GM23338 (cell line): Measurements from ENCODE around the gene DCAF4L1. TPM values are rescaled to one million over a fixed set of nuclear protein-coding genes. Genes with fewer than 3 reads are reported as not detected.

Experiments used
- ATAC-seq: fragments of 200-7000 bp; cut with Tn5 transposase; 3 replicates; pipeline ENCODE4 v1.9.1; 2020
- DNase-seq: peaks from one replicate; pipeline ENCODE4 v3.0.0-alpha.2; 2015; ENCODE audit warnings: low spot score
- H2AFZ ChIP-seq: fragments of 200-600 bp; sonication (generic); 2 replicates; pipeline ENCODE4 v1.8.0; 2016; ENCODE audit warnings: antibody characterized with exemption, mild to moderate bottlenecking, moderate library complexity
- H3F3A ChIP-seq: fragments of 200-600 bp; sonication (generic); replicated peaks from 2 replicates; pipeline ENCODE4 v1.8.0; 2017; ENCODE audit warnings: antibody characterized with exemption, mixed run types, low read depth
- H3K27ac ChIP-seq: fragments of 200-600 bp; sonication (generic); 2 replicates; pipeline ENCODE4 v1.6.1; 2016; ENCODE audit warnings: low read depth
- H3K27me3 ChIP-seq: fragments of 200-600 bp; sonication (generic); 2 replicates; pipeline ENCODE4 v1.8.0; 2016; ENCODE audit warnings: mild to moderate bottlenecking, mixed run types, moderate library complexity; ENCODE audit not compliant: insufficient read depth
- H3K36me3 ChIP-seq: fragments of 200-600 bp; sonication (generic); 2 replicates; pipeline ENCODE4 v1.8.0; 2016; ENCODE audit warnings: mild to moderate bottlenecking; ENCODE audit not compliant: insufficient read depth
- H3K4me1 ChIP-seq: fragments of 200-600 bp; sonication (generic); 2 replicates; pipeline ENCODE4 v1.8.0; 2016; ENCODE audit warnings: mild to moderate bottlenecking, moderate library complexity; ENCODE audit not compliant: insufficient read depth
- H3K4me2 ChIP-seq: fragments of 200-600 bp; sonication (generic); 2 replicates; pipeline ENCODE4 v1.7.1; 2017; ENCODE audit warnings: mixed run types
- H3K4me3 ChIP-seq: fragments of 200-600 bp; sonication (generic); 2 replicates; pipeline ENCODE4 v1.6.1; 2016; ENCODE audit warnings: mixed run types
- H3K79me2 ChIP-seq: fragments of 200-600 bp; sonication (generic); replicated peaks from 2 replicates; pipeline ENCODE4 v1.8.0; 2017; ENCODE audit warnings: mild to moderate bottlenecking; ENCODE audit not compliant: insufficient read depth
- H3K9me2 ChIP-seq: fragments of 200-600 bp; sonication (generic); 2 replicates; pipeline ENCODE4 v1.8.0; 2017; ENCODE audit not compliant: insufficient read depth
- H4K20me1 ChIP-seq: fragments of 200-600 bp; sonication (generic); replicated peaks from 2 replicates; pipeline ENCODE4 v1.8.0; 2017; ENCODE audit warnings: mild to moderate bottlenecking; ENCODE audit not compliant: insufficient read depth
- H3K27ac Mint-ChIP-seq: 2 replicates; pipeline ENCODE4 v1.8.0; 2020; ENCODE audit warnings: inconsistent platforms, mild to moderate bottlenecking, moderate library complexity, mixed read lengths
- H3K27me3 Mint-ChIP-seq: 3 replicates; pipeline ENCODE4 v1.8.0; 2022; ENCODE audit warnings: low read depth, mild to moderate bottlenecking, moderate library complexity, mixed read lengths, inconsistent platforms; ENCODE audit not compliant: insufficient read depth, poor library complexity
- H3K36me3 Mint-ChIP-seq: 3 replicates; pipeline ENCODE4 v1.8.0; 2021; ENCODE audit warnings: low read depth, mild to moderate bottlenecking, inconsistent platforms, moderate library complexity, mixed read lengths
- H3K4me1 Mint-ChIP-seq: 3 replicates; pipeline ENCODE4 v1.8.0; 2020; ENCODE audit warnings: mild to moderate bottlenecking, inconsistent platforms, mixed read lengths
- H3K4me3 Mint-ChIP-seq: 3 replicates; pipeline ENCODE4 v1.8.0; 2021; ENCODE audit warnings: moderate library complexity, mild to moderate bottlenecking, inconsistent platforms, mixed read lengths
- H3K9me3 Mint-ChIP-seq: 3 replicates; pipeline ENCODE4 v1.8.0; 2020; ENCODE audit warnings: moderate library complexity, mild to moderate bottlenecking, inconsistent platforms, mixed read lengths
- CREB1 ChIP-seq: fragments of 250-450 bp; sonication (Bioruptor Pico); IDR thresholded peaks from 2 replicates; pipeline ENCODE4 v1.5.0; 2020; ENCODE audit warnings: low read depth, mild to moderate bottlenecking, moderate library complexity
- EZH2 ChIP-seq: fragments of 200-600 bp; sonication (generic); IDR thresholded peaks from one replicate; pipeline ENCODE4 v1.8.0; 2017; ENCODE audit warnings: antibody characterized with exemption, mild to moderate bottlenecking, low read depth; ENCODE audit not compliant: unreplicated experiment
- EZH2phosphoT487 ChIP-seq: fragments of 200-600 bp; sonication (generic); IDR thresholded peaks from one replicate; pipeline ENCODE4 v1.8.1; 2018; ENCODE audit warnings: antibody characterized with exemption; ENCODE audit not compliant: unreplicated experiment
- JUNB ChIP-seq: IDR thresholded peaks from one replicate; pipeline ENCODE4 v1.6.1; 2016; ENCODE audit warnings: antibody characterized with exemption; ENCODE audit not compliant: unreplicated experiment
- NANOG ChIP-seq: IDR thresholded peaks from 2 replicates; pipeline ENCODE4 v1.6.1; 2016; ENCODE audit warnings: antibody characterized with exemption, borderline replicate concordance
- POLR2AphosphoS5 ChIP-seq: IDR thresholded peaks from 2 replicates; pipeline ENCODE4 v1.6.1; 2016; ENCODE audit warnings: antibody characterized with exemption, low read depth
- ZNF114 ChIP-seq: fragments of 250-450 bp; sonication (Bioruptor Pico); IDR thresholded peaks from 2 replicates; pipeline ENCODE4 v1.5.0; 2020; ENCODE audit warnings: mild to moderate bottlenecking, moderate library complexity
- polyA plus RNA-seq: library from polyadenylated mRNA; unstranded; fragments of >200 nt; fragmentation: Nextera tagmentation; extraction: Ambion mirVana; gene quantifications from 2 replicates; pipeline ENCODE4 v1.2.1, GENCODE V29; 2016
- total RNA-seq: library from RNA; depleted of rRNA; stranded (reverse); fragments of >200 nt; shearing (Covaris generic); gene quantifications from 2 replicates; pipeline ENCODE4 v1.2.3, GENCODE V29; 2014
- TF ChIP-seq, protein P1 (sequence below): fragments of 250-450 bp; sonication (Bioruptor Pico); IDR thresholded peaks from 2 replicates; pipeline ENCODE4 v1.5.0; 2020; ENCODE audit warnings: mild to moderate bottlenecking, moderate library complexity
- TF ChIP-seq, protein P2 (sequence below): IDR thresholded peaks from 2 replicates; pipeline ENCODE4 v1.6.1; 2016; ENCODE audit warnings: antibody characterized with exemption

DCAF4L1 gene
- total and polyA plus RNA-seq, 2 experiments from 2014 or later = 0.55 to 0.63 TPM

DNA sequence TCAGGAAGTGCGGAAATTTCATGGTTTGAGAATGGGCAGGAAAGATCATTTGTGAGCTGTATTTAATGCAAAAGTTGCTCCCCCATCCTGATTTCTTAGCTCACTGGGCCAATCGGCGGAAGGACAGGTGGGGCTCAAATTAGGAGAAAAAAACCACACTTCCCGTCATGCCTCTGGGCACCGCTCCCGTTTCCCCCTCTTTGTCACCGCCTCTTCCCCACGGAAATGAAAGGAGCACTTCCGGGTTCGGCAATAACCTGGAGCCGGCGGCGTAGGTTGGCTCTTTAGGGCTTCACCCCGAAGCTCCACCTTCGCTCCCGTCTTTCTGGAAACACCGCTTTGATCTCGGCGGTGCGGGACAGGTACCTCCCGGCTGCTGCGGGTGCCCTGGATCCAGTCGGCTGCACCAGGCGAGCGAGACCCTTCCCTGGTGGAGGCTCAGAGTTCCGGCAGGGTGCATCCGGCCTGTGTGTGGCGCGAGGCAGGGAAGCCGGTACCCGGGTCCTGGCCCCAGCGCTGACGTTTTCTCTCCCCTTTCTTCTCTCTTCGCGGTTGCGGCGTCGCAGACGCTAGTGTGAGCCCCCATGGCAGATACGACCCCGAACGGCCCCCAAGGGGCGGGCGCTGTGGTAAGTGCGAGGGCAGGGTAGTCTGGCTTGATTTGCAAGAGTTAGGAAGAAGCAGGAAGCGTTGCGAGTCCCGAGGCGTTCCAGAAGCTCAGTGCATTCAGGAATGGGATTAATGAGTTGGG lies 46.5 kb upstream of the DCAF4L1 start, which contains the start of gene TMEM33:
TMEM33 (plus strand) TSS at position 529 of the 751 bp plus-strand sequence; CDS start at position 585, 56 bp downstream.
- peak within 1 kb of the TSS; percentile 95 for H3K4me2 ChIP-seq
- H4K20me1 ChIP-seq = 0 out of 2 replicates have a peak, but pooled peaks cover 5% of the 10 kb centered on the region
- peaks cover 19% of the 10 kb centered on the region; the same call in 2 of the 3 replicates for H3K4me1 Mint-ChIP-seq
- H3K27ac Mint-ChIP-seq = peak within 1 kb of the TSS; percentile 97
- H3F3A ChIP-seq = no peaks in the 10 kb centered on the region
- H2AFZ ChIP-seq = peak within 1 kb of the TSS; percentile 95
- H3K79me2 ChIP-seq = peaks cover 47% of the 10 kb centered on the region
- ATAC-seq (peak; percentile 95), DNase-seq (peak; percentile 96)
- H3K4me3 ChIP-seq = peak within 1 kb of the TSS; percentile 92
- H3K27me3 Mint-ChIP-seq = peaks cover 6% of the 10 kb centered on the region
- peaks cover 33% of the 10 kb centered on the region for H3K36me3 Mint-ChIP-seq
- H3K36me3 ChIP-seq = peaks cover 6% of the 10 kb centered on the region; the same call in 1 of the 2 replicates
- TF ChIP-seq POLR2AphosphoS5 (peak; percentile 88), NANOG (no peak), EZH2 (no peak), JUNB (no peak), ZNF114 (no peak), CREB1 (peak; percentile 32; the same call in 1 of the 2 replicates), EZH2phosphoT487 (no peak)
- TF ChIP-seq, protein P1, sequence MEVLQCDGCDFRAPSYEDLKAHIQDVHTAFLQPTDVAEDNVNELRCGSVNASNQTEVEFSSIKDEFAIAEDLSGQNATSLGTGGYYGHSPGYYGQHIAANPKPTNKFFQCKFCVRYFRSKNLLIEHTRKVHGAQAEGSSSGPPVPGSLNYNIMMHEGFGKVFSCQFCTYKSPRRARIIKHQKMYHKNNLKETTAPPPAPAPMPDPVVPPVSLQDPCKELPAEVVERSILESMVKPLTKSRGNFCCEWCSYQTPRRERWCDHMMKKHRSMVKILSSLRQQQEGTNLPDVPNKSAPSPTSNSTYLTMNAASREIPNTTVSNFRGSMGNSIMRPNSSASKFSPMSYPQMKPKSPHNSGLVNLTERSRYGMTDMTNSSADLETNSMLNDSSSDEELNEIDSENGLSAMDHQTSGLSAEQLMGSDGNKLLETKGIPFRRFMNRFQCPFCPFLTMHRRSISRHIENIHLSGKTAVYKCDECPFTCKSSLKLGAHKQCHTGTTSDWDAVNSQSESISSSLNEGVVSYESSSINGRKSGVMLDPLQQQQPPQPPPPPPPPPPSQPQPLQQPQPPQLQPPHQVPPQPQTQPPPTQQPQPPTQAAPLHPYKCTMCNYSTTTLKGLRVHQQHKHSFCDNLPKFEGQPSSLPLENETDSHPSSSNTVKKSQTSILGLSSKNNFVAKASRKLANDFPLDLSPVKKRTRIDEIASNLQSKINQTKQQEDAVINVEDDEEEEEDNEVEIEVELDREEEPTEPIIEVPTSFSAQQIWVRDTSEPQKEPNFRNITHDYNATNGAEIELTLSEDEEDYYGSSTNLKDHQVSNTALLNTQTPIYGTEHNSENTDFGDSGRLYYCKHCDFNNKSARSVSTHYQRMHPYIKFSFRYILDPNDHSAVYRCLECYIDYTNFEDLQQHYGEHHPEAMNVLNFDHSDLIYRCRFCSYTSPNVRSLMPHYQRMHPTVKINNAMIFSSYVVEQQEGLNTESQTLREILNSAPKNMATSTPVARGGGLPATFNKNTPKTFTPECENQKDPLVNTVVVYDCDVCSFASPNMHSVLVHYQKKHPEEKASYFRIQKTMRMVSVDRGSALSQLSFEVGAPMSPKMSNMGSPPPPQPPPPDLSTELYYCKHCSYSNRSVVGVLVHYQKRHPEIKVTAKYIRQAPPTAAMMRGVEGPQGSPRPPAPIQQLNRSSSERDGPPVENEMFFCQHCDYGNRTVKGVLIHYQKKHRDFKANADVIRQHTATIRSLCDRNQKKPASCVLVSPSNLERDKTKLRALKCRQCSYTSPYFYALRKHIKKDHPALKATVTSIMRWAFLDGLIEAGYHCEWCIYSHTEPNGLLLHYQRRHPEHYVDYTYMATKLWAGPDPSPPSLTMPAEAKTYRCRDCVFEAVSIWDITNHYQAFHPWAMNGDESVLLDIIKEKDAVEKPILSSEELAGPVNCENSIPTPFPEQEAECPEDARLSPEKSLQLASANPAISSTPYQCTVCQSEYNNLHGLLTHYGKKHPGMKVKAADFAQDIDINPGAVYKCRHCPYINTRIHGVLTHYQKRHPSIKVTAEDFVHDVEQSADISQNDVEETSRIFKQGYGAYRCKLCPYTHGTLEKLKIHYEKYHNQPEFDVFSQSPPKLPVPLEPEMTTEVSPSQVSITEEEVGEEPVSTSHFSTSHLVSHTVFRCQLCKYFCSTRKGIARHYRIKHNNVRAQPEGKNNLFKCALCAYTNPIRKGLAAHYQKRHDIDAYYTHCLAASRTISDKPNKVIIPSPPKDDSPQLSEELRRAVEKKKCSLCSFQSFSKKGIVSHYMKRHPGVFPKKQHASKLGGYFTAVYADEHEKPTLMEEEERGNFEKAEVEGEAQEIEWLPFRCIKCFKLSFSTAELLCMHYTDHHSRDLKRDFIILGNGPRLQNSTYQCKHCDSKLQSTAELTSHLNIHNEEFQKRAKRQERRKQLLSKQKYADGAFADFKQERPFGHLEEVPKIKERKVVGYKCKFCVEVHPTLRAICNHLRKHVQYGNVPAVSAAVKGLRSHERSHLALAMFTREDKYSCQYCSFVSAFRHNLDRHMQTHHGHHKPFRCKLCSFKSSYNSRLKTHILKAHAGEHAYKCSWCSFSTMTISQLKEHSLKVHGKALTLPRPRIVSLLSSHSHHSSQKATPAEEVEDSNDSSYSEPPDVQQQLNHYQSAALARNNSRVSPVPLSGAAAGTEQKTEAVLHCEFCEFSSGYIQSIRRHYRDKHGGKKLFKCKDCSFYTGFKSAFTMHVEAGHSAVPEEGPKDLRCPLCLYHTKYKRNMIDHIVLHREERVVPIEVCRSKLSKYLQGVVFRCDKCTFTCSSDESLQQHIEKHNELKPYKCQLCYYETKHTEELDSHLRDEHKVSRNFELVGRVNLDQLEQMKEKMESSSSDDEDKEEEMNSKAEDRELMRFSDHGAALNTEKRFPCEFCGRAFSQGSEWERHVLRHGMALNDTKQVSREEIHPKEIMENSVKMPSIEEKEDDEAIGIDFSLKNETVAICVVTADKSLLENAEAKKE (CRISPR knock-in tag) = no peak
- TF ChIP-seq, protein P2, sequence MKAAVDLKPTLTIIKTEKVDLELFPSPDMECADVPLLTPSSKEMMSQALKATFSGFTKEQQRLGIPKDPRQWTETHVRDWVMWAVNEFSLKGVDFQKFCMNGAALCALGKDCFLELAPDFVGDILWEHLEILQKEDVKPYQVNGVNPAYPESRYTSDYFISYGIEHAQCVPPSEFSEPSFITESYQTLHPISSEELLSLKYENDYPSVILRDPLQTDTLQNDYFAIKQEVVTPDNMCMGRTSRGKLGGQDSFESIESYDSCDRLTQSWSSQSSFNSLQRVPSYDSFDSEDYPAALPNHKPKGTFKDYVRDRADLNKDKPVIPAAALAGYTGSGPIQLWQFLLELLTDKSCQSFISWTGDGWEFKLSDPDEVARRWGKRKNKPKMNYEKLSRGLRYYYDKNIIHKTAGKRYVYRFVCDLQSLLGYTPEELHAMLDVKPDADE = peak; percentile 97
- H3K27me3 ChIP-seq = no peaks in the 10 kb centered on the region
- no peaks in the 10 kb centered on the region for H3K9me3 Mint-ChIP-seq
- peak within 1 kb of the TSS; percentile 98 for H3K4me3 Mint-ChIP-seq
- H3K27ac ChIP-seq = peak within 1 kb of the TSS; percentile 91
- no peaks in the 10 kb centered on the region for H3K9me2 ChIP-seq
- peaks cover 14% of the 10 kb centered on the region for H3K4me1 ChIP-seq
